Astrocyte (in vitro differentiated cells and primary cell): ENCODE results near the gene AFG1L. TPM values are rescaled to one million over a fixed set of nuclear protein-coding genes. Genes with fewer than 3 reads are reported as not detected.

ENCODE experiments used
- DNase-seq: peaks from one replicate; pipeline ENCODE4 v3.0.0-alpha.2; 2010; ENCODE audit warnings: low read depth
- FAIRE-seq: peaks from 2 replicates; lab custom pipeline; 2011; peaks lifted over from hg19 to GRCh38; lab: Jason Lieb, UNC
- H2AFZ ChIP-seq: 2 replicates; pipeline ENCODE4 v1.6.0; 2012; ENCODE audit warnings: low read depth, low read length, inconsistent platforms
- H3K27ac ChIP-seq: 2 replicates; pipeline ENCODE4 v1.5.1; 2011; ENCODE audit warnings: low read depth, low read length, inconsistent platforms
- H3K27me3 ChIP-seq: 2 replicates; pipeline ENCODE4 v1.6.0; 2011; ENCODE audit warnings: low read length, inconsistent platforms; ENCODE audit not compliant: insufficient read depth
- H3K36me3 ChIP-seq: 2 replicates; pipeline ENCODE4 v1.5.1; 2011; ENCODE audit warnings: low read length, inconsistent platforms; ENCODE audit not compliant: insufficient read depth
- H3K4me1 ChIP-seq: 2 replicates; pipeline ENCODE4 v1.5.1; 2011; ENCODE audit warnings: low read length, inconsistent platforms; ENCODE audit not compliant: insufficient read depth
- H3K4me2 ChIP-seq: 2 replicates; pipeline ENCODE4 v1.6.0; 2012; ENCODE audit warnings: low read length, inconsistent platforms
- H3K4me3 ChIP-seq: 2 replicates; pipeline ENCODE4 v1.5.1; 2011; ENCODE audit warnings: low read depth, mild to moderate bottlenecking, low read length, inconsistent platforms; ENCODE audit not compliant: insufficient read depth
- H3K79me2 ChIP-seq: 2 replicates; pipeline ENCODE4 v1.6.0; 2012; ENCODE audit warnings: mild to moderate bottlenecking, low read length, inconsistent platforms; ENCODE audit not compliant: insufficient read depth
- H3K9ac ChIP-seq: 2 replicates; pipeline ENCODE4 v1.6.0; 2012; ENCODE audit warnings: mild to moderate bottlenecking, low read length, inconsistent platforms
- H3K9me3 ChIP-seq: 2 replicates; pipeline ENCODE4 v1.5.1; 2012; ENCODE audit warnings: low read depth, mild to moderate bottlenecking, low read length, inconsistent platforms; ENCODE audit not compliant: insufficient read depth
- H4K20me1 ChIP-seq: 2 replicates; pipeline ENCODE4 v1.6.0; 2012; ENCODE audit warnings: low read length, inconsistent platforms; ENCODE audit not compliant: insufficient read depth
- H3K27ac Mint-ChIP-seq: one replicate; pipeline ENCODE4 v1.8.0; 2021; ENCODE audit warnings: mild to moderate bottlenecking, mixed read lengths; ENCODE audit not compliant: unreplicated experiment
- H3K27me3 Mint-ChIP-seq: one replicate; pipeline ENCODE4 v1.8.0; 2021; ENCODE audit warnings: low read depth, mixed read lengths; ENCODE audit not compliant: unreplicated experiment
- H3K36me3 Mint-ChIP-seq: one replicate; pipeline ENCODE4 v1.8.0; 2021; ENCODE audit warnings: low read depth, mixed read lengths; ENCODE audit not compliant: unreplicated experiment
- H3K4me1 Mint-ChIP-seq: one replicate; pipeline ENCODE4 v1.8.0; 2021; ENCODE audit warnings: low read depth, mixed read lengths; ENCODE audit not compliant: unreplicated experiment
- H3K4me3 Mint-ChIP-seq: one replicate; pipeline ENCODE4 v1.8.0; 2021; ENCODE audit warnings: mild to moderate bottlenecking, moderate library complexity, mixed read lengths; ENCODE audit not compliant: unreplicated experiment
- H3K9me3 Mint-ChIP-seq: one replicate; pipeline ENCODE4 v1.8.0; 2021; ENCODE audit warnings: mild to moderate bottlenecking, mixed read lengths; ENCODE audit not compliant: unreplicated experiment
- EZH2 ChIP-seq: IDR thresholded peaks from 2 replicates; pipeline ENCODE4 v1.6.1; 2012; ENCODE audit warnings: mild to moderate bottlenecking, low read length, inconsistent platforms; ENCODE audit not compliant: insufficient read depth
- total RNA-seq: library from RNA; stranded (reverse); gene quantifications from 2 replicates; pipeline ENCODE4 v1.2.1, GENCODE V29; 2021
- TF ChIP-seq, protein P1 (sequence below): IDR thresholded peaks from 2 replicates; pipeline ENCODE4 v1.5.1; 2011; ENCODE audit warnings: low read depth, mild to moderate bottlenecking, inconsistent platforms, low read length, moderate library complexity; ENCODE audit not compliant: insufficient read depth

AFG1L gene
- total RNA-seq, 1 donor from 2014 or later, result 7.9 TPM

DNA sequence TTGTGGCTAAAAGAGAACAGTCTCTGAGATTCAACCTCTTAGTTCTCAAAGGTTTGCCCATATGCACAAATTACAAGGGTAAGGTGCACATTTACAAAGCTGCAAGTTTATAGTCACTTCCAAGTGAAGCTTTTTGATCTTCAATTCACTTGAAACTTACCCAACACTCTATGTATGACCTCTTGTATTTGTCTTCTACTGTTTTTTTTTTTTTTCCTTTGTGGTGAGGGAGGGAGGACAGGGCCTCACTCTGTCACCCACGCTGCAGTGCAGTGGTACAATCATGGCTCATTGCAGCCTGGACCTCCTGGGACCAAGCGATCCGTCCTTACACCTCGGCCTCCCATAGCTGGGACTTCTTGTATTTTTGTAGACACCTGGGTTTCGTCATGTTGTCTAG is 261.4 kb downstream of the AFG1L start:
- peaks cover 44% of the 10 kb centered on the region for H3K27me3 Mint-ChIP-seq
- Histone ChIP-seq H3K4me1 (peaks cover 7% of the 10 kb centered on the region), H4K20me1 (no peaks in the 10 kb centered on the region), H3K27ac (no peak overlapping the region), H3K4me3 (no peak overlapping the region), H3K27me3 (peaks cover 14% of the 10 kb centered on the region), H3K79me2 (no peaks in the 10 kb centered on the region), H2AFZ (no peak overlapping the region), H3K9me3 (no peaks in the 10 kb centered on the region), H3K4me2 (no peak overlapping the region), H3K36me3 (no peaks in the 10 kb centered on the region), H3K9ac (no peak overlapping the region)
- FAIRE-seq (no peak), DNase-seq (no peak)
- no peaks in the 10 kb centered on the region for H3K36me3 Mint-ChIP-seq
- TF ChIP-seq EZH2, result no peak
- TF ChIP-seq, protein P1, sequence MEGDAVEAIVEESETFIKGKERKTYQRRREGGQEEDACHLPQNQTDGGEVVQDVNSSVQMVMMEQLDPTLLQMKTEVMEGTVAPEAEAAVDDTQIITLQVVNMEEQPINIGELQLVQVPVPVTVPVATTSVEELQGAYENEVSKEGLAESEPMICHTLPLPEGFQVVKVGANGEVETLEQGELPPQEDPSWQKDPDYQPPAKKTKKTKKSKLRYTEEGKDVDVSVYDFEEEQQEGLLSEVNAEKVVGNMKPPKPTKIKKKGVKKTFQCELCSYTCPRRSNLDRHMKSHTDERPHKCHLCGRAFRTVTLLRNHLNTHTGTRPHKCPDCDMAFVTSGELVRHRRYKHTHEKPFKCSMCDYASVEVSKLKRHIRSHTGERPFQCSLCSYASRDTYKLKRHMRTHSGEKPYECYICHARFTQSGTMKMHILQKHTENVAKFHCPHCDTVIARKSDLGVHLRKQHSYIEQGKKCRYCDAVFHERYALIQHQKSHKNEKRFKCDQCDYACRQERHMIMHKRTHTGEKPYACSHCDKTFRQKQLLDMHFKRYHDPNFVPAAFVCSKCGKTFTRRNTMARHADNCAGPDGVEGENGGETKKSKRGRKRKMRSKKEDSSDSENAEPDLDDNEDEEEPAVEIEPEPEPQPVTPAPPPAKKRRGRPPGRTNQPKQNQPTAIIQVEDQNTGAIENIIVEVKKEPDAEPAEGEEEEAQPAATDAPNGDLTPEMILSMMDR, result no peak
- peak overlapping the region; percentile 53 for H3K27ac Mint-ChIP-seq
- H3K9me3 Mint-ChIP-seq, result no peaks in the 10 kb centered on the region
- H3K4me1 Mint-ChIP-seq, result peaks cover 3% of the 10 kb centered on the region
- no peak overlapping the region for H3K4me3 Mint-ChIP-seq

DNA sequence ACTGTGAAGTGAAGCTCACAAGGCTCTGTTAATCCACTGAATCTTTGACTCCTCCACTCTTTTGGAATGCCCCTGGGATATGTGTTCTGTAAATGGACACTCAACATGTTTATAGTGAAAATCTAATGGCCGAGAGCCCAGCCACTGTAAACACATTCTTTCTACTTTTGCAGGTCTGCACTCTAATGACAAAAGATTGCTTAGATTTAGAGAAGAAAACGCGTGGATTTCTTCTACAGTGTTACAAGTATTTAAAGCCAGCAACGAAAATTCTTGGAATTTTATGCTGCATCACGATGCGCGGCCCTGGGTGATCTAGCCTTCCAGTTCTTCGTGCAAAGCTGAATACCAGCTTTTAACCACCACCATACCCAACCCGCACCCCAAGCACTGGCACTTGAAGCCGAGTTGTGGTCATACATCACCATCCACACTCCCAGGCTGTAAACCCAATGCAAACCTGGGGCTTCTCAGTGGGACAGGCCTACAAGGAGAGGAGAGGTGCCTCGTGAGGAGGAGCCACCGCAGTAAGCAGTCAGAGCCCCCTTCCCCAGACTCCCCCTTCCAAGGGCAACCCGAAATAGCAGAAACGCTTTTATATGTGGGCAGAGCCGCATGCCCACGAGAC is 262.1 kb downstream of the AFG1L start:
- peak overlapping the region; percentile 94 for H3K9ac ChIP-seq
- Mint-ChIP-seq H3K4me1 (peaks cover 3% of the 10 kb centered on the region), H3K36me3 (no peaks in the 10 kb centered on the region), H3K27ac (peak overlapping the region; percentile 62), H3K4me3 (peak overlapping the region; percentile 81), H3K9me3 (no peaks in the 10 kb centered on the region), H3K27me3 (peaks cover 39% of the 10 kb centered on the region)
- peak overlapping the region; percentile 98 for H2AFZ ChIP-seq
- peaks cover 14% of the 10 kb centered on the region for H3K27me3 ChIP-seq
- H3K27ac ChIP-seq, result peak overlapping the region; percentile 40
- H3K79me2 ChIP-seq, result peaks cover 6% of the 10 kb centered on the region
- peak overlapping the region; percentile 99 for H3K4me2 ChIP-seq
- peak overlapping the region; percentile 85 for H3K4me3 ChIP-seq
- H3K9me3 ChIP-seq, result no peaks in the 10 kb centered on the region
- peaks cover 7% of the 10 kb centered on the region for H3K4me1 ChIP-seq
- DNase-seq (no peak), FAIRE-seq (peak; percentile 23)
- H3K36me3 ChIP-seq, result no peaks in the 10 kb centered on the region
- TF ChIP-seq EZH2, result no peak
- TF ChIP-seq, protein P1, result no peak
- H4K20me1 ChIP-seq, result peaks cover 5% of the 10 kb centered on the region
